ENCODE results near the gene IMMP2L.

- no peak for TF ChIP-seq CTCF (IDR thresholded peaks at IDR 0.05)
- TF ChIP-seq POLR2A (IDR thresholded peaks at IDR 0.05), result no peak
Observed at GRCh38 chr7:111232249-111233084, 329.8 kb downstream of the IMMP2L start.

Measured in right lobe of liver (tissue), 4 donors.